Endothelial cell (in vitro differentiated cells): Measurements from ENCODE around the gene RAB6A. TPM values are rescaled to one million over a fixed set of nuclear protein-coding genes. Genes with fewer than 3 reads are reported as not detected.
"Not testable (repeated sequence)": the region's sequence is repeated elsewhere in the genome, so short reads cannot be mapped to it uniquely, and the experiment has no call there.

ENCODE experiments used
- DNase-seq: peaks from one replicate; pipeline ENCODE4 v3.0.0; 2021; ENCODE audit warnings: low spot score
- H3K27ac Mint-ChIP-seq: one replicate; pipeline ENCODE4 v1.8.0; 2021; ENCODE audit warnings: mixed read lengths, inconsistent platforms; ENCODE audit not compliant: unreplicated experiment
- H3K27me3 Mint-ChIP-seq: one replicate; pipeline ENCODE4 v1.8.0; 2021; ENCODE audit warnings: mild to moderate bottlenecking, moderate library complexity, mixed read lengths, inconsistent platforms; ENCODE audit not compliant: unreplicated experiment
- H3K36me3 Mint-ChIP-seq: one replicate; pipeline ENCODE4 v1.8.0; 2021; ENCODE audit warnings: mild to moderate bottlenecking, low read depth, mixed read lengths, inconsistent platforms; ENCODE audit not compliant: unreplicated experiment
- H3K4me1 Mint-ChIP-seq: one replicate; pipeline ENCODE4 v1.8.0; 2021; ENCODE audit warnings: mild to moderate bottlenecking, mixed read lengths, inconsistent platforms; ENCODE audit not compliant: unreplicated experiment
- H3K4me3 Mint-ChIP-seq: one replicate; pipeline ENCODE4 v1.8.0; 2021; ENCODE audit warnings: mild to moderate bottlenecking, mixed read lengths, inconsistent platforms; ENCODE audit not compliant: unreplicated experiment
- H3K9me3 Mint-ChIP-seq: one replicate; pipeline ENCODE4 v1.8.0; 2021; ENCODE audit warnings: mixed read lengths, inconsistent platforms; ENCODE audit not compliant: unreplicated experiment
- CTCF ChIP-seq: fragments of 200-600 bp; sonication (generic); IDR thresholded peaks from one replicate; pipeline ENCODE4 v1.5.0; 2021; ENCODE audit warnings: antibody characterized with exemption; ENCODE audit not compliant: unreplicated experiment
- total RNA-seq: library from RNA; stranded (reverse); fragmentation: NEBNext Ultra II Directional; extraction: Animal tissue kit (Norgen Biotek cat#: 25700); gene quantifications from one replicate; pipeline ENCODE4 v1.2.1, GENCODE V29; 2021; ENCODE audit not compliant: unreplicated experiment

Gene RAB6A
- total RNA-seq, 1 donor from 2014 or later, result 125 TPM

DNA sequence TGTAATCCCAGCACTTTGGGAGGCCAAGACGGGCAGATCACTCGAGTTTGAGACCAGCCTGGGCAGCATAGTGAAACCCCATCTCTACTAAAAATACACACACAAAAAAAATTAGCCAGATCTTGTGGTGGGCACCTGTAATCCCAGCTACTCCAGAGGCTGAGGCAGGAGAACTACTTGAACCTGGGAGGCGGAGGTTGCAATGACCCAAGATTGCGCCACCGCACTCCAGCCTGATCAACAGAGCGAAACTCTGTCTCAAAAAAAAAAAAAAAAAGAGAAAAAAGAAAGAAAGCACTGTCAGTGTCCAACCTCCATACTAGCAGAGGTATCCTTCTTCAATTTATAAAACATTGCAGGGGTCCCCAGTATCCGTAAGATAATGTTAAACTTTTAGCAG, 17.8 kb downstream of the RAB6A start:
- H3K4me1 Mint-ChIP-seq, result no peaks in the 10 kb centered on the region
- no peak overlapping the region for H3K4me3 Mint-ChIP-seq
- TF ChIP-seq CTCF, result no peak
- DNase-seq, result no peak
- no peaks in the 10 kb centered on the region for H3K9me3 Mint-ChIP-seq
- no peaks in the 10 kb centered on the region for H3K27me3 Mint-ChIP-seq
- no peak overlapping the region for H3K27ac Mint-ChIP-seq
- H3K36me3 Mint-ChIP-seq, result no peaks in the 10 kb centered on the region

- H3K4me3 Mint-ChIP-seq, H3K9me3 Mint-ChIP-seq: not testable (repeated sequence)
- H3K36me3 Mint-ChIP-seq, result peaks cover 17% of the 10 kb centered on the region
Measured at GRCh38 chr11:73735959-73736358, 24.9 kb downstream of the RAB6A start.

DNA sequence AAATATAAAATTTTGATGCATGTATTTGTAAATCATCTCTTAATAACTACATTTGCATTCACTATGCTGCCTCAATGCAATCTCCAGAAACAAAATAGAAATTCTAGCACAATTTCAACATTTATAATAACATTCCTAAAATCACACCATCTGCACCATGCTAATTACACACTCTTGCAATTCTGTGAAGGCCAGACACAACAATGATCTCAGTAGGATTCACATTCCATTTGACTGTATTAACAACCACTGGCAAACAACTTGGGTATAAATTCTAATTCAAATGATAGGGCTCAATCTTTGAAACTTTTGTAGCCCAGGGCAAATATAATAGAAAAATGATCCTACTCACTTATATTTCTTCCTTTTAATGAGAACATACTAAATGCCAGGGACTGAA, 25.9 kb downstream of the RAB6A start:
- Mint-ChIP-seq H3K4me3 (no peak overlapping the region), H3K36me3 (peaks cover 19% of the 10 kb centered on the region), H3K27ac (no peak overlapping the region), H3K4me1 (no peaks in the 10 kb centered on the region), H3K27me3 (no peaks in the 10 kb centered on the region), H3K9me3 (no peaks in the 10 kb centered on the region)
- DNase-seq, result no peak
- TF ChIP-seq CTCF, result no peak

More at GRCh38 chr11:73735959-73736358, 24.9 kb downstream of the RAB6A start:
- not testable (repeated sequence) for H3K27ac Mint-ChIP-seq, H3K27me3 Mint-ChIP-seq, H3K4me1 Mint-ChIP-seq, DNase-seq

DNA sequence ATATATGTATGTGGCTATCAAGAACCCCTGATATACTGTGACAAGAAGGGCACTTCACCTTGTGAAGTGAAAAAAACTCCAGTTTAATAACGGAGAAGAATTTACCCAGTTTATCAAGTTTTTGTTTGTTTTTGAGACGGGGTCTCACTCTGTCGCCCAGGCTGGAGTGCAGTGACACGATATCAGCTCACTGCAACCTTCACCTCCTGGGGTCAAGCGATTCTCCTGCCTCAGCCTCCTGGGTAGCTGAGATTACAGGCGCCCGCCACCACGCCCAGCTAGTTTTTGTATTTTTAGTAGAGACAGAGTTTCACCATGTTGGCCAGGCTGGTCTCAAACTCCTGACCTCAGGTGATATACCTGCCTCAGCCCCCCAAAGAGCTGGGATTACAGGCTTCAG, 26.9 kb downstream of the RAB6A start:
- H3K27me3 Mint-ChIP-seq, H3K27ac Mint-ChIP-seq, H3K4me1 Mint-ChIP-seq, DNase-seq, H3K9me3 Mint-ChIP-seq: not testable (repeated sequence)
- Mint-ChIP-seq H3K36me3 (peaks cover 19% of the 10 kb centered on the region), H3K4me3 (peak overlapping the region; percentile 22)

GRCh38 chr11:73732936-73733335, 27.9 kb downstream of the RAB6A start:
- H3K9me3 Mint-ChIP-seq, H3K4me3 Mint-ChIP-seq, H3K27me3 Mint-ChIP-seq, DNase-seq, H3K4me1 Mint-ChIP-seq, H3K27ac Mint-ChIP-seq: not testable (repeated sequence)
- peaks cover 22% of the 10 kb centered on the region for H3K36me3 Mint-ChIP-seq

- no peak overlapping the region for H3K4me3 Mint-ChIP-seq
- peak; percentile 35 for DNase-seq
- peaks cover 1% of the 10 kb centered on the region for H3K27me3 Mint-ChIP-seq
- peak; percentile 63 for TF ChIP-seq CTCF
- H3K36me3 Mint-ChIP-seq, result peaks cover 21% of the 10 kb centered on the region
- H3K9me3 Mint-ChIP-seq, result no peaks in the 10 kb centered on the region
- no peak overlapping the region for H3K27ac Mint-ChIP-seq
- H3K4me1 Mint-ChIP-seq, result no peaks in the 10 kb centered on the region
Measured at GRCh38 chr11:73729594-73730206, 31.2 kb downstream of the RAB6A start.
